NOMO-1 (cell line): Measurements from ENCODE around the gene DLGAP1.
"Not testable (repeated sequence)": the region's sequence is repeated elsewhere in the genome, so short reads cannot be mapped to it uniquely, and the experiment has no call there.

Experiments
- DNase-seq, 2 experiments: peaks; one replicate each; lab custom pipeline; 2025; ENCODE audit not compliant: unreplicated experiment in 2 of 2; lab: John Stamatoyannopoulos, UW

The DLGAP1 gene

DNA sequence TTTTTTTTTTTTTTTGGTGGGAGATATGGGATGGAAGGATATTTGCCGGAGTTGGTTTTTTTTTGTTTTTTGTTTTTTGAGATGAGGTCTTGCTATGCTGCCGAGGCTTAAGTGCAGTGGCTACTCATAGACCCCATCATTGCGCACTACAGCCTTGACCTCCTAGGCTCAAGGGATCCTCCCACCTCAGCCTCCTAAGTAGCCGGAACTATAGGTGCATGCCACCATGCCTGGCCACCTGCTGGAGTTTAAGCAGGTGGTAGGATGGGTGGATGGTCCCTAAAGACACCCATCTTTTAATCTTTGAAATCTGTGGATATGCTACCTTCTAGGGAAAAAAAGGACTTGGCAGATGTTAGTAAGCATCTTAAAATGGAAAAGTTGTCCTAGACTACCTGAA lies 835.4 kb downstream of the DLGAP1 start:
- no peak for DNase-seq

GRCh38 chr18:3619222-3619621 lies 835.9 kb downstream of the DLGAP1 start:
- no peak for DNase-seq

GRCh38 chr18:3616744-3617143 lies 838.4 kb downstream of the DLGAP1 start:
- DNase-seq, result no peak

DNA sequence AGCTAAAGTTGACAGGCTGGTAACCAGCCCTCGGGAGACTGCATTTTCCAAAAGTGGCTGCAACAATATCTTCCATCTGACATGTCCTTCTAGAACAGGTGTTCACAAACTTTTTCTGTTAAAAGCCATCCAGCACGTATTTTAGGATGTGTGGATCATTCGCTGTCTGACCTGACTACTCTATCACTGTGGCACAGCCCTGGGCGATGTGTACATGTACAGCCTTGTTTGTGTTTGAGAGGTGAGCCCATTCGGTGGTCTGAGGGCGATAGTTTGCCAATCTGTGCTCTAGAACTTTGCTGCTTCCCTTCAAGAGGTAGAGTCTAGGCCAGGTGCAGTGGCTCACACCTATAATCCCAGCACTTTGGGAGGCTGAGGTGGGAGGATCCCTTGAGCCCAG lies 839.0 kb downstream of the DLGAP1 start:
- no peak for DNase-seq

DNA sequence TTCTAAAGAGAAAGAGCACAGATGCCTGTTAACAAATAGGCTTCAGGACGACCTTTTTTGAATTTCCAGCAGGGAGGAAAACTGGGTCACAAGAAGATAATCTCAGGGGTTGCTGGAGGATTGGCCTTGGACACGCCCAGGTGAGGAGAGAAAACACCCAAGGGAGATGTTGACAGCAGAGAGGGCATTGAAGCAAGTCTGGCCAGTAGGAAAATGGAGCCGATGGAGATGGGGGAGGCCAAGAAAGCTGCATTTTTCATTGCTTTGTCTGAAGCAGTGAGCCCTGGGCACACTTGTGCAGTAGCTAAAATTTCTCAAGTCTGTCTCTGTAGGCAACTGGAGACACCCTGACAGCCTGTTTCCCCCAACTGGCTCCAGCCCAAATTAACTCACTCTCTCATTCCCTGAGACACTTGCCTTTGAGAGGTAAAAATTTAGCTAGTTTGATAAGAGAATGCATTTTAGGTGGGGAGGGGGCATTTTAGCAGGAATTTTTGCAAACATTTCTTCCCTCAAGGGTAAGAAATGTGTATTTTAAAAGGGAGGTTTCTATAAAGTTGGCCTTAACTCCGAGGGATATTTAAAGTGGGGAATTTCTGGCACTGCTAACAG lies 839.6 kb downstream of the DLGAP1 start:
- DNase-seq, result no peak

DNA sequence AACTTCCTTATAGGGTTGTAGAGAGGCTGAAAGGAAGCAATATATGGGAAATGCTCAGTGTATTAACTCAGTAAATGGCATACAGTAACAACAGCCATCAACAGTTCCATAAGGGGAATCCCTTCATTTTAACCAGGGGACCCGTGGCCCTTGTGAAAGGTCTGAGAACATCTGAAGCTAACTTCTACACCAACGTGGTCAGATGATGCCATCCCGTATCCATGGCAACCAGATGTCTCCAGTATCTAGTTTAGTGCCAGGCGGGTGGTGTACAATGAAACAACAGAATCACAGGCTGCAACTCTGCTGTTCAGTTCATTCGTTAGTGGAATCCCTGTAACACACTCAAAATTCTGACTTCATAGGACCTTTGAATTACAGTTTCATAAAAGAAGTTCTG lies 842.8 kb downstream of the DLGAP1 start:
- no peak for DNase-seq

DNA sequence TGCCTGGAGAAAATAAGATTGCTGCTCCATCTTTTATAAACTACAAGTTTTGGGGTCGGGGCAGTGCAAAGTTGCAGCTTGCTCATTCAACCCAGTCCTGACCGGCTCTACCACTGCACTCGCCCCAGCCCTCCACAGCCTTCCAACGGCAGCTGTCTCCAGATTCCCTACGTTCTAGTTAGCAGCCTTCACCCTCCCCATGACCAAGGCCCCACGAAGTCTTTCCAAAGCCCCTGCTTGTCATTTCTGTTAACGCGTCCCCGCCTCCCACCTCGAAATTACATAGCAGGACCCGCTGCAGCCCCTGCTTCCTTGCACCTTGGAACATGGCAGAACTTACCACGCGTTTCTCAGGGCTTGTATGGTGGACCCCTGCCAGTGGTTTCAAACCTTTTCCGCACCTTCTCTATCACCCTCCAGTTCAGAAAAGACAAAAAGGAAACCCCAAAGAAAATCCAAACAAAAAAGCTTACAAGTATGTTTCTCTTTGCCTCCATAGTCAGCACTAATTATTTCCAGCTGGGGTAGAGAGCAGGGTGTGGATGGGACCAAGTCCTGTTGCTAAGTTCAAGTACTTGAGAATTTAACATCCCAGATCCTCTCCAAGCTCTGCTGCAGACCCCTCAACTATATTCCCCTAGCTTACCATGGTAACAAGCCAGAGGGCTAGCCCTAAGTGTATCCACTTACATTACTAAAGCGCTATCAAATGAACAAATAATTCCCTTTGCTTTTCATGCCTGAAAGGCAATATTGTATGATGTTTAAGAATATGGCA lies 843.6 kb downstream of the DLGAP1 start:
- DNase-seq, result no peak

DNA sequence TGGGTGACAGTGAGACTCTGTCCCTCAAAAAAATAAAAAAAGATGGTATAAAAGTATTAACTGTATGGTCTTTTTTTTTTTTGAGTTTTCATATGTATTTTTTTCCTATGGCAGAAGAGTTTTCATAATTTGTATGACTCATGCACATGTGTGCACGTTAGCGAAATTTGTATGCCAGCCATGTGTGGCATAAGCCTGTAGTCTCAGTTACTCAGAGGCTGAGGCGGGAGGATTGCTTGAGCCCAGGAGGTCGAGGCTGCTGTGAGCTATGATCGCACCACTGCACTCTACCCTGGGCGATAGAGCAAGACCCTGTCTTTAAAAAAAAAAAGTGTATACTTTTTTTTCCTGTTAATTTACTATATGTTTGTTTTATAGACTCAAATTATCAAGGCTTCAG lies 844.3 kb downstream of the DLGAP1 start:
- no peak for DNase-seq

- no peak for DNase-seq
Observed at GRCh38 chr18:3610188-3610708, 844.9 kb downstream of the DLGAP1 start.

DNA sequence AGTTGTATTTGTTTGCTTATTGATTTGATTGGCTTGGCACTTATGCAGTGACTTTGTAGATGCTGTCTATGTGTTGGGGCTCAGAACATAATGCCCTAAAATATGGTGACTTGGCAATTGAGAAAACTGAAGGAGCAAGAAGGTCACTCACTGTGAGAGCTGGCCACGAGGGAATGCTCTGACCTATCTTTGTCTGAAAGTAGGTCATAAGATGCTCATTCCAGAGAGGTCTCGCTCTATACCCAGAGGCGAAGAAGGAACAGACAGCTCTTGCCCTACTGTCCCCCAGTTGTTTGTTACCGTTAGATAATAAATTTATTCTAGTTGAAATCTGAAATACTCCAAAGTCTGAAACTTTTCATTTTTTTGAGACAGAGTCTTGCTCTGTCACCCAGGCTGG lies 846.6 kb downstream of the DLGAP1 start:
- no peak for DNase-seq

DNA sequence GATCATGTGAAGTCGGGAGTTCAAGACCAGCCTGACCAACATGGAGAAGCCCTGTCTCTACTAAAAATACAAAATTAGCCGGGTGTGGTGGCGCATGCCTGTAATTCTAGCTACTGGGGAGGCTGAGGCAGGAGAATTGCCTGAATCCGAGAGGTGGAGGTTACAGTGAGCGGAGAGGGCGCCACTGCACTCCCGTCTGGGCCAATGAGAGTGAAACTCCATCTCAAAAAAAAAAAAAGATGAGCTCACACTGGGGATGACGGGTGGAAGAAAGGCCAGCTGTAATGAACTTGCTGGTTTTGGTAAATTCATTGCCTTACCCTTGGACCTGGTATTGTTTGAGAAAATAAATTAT lies 847.0 kb downstream of the DLGAP1 start:
- not testable (repeated sequence) for DNase-seq

DNA sequence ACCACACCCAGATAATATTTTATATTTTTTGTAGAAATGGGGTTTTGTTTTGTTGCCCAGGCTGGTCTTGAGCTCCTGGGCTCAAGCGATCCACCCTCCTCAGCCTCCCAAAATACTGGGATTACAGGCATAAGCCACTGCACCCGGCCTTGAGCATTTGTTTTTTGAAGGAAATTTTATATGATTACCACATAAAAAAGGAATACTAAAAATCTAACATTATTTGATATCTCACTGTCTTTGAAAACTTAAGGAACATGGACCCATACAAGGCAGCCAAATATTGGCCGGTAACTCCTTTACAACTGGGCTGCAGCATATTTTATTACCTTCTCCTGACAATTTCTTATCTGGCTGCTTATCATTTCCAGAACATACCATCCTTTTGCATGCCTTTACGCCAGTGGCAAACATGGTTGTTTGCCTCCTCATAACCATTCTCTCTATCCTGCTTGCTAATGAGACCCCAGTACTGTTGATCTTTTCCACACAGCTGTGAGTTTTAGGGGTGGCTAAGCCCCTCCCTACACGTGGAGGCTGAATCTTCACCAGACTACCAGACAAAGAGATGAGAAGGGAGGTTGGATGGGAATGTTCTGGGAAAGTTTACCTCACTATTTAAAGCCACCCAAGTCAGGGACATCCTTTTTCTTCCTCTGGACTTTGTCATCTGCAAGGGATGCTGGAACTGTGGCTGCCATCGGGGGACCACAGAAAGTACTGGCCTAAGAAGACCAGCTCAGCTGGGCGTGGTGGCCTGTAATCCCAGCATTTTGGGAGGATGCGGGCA lies 847.6 kb downstream of the DLGAP1 start:
- DNase-seq, result no peak

DNA sequence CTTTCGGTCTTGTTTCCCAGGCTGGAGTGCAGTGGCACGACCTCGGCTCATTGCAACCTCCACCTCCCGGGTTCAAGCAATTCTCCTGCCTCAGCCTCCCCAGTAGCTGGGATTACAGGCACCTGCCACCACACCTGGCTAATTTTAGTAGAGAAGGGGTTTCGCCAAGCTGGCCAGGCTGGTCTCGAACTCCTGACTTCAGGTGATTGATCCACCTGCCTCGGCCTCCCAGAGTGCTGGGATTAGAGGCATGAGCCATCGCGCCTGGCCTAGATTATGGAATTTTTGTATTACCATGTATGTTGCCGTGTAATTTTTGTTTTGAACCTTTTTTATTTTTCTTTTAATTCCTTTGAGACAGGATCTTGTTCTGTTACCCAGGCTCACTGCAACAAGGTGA lies 848.2 kb downstream of the DLGAP1 start:
- DNase-seq, result not testable (repeated sequence)

DNA sequence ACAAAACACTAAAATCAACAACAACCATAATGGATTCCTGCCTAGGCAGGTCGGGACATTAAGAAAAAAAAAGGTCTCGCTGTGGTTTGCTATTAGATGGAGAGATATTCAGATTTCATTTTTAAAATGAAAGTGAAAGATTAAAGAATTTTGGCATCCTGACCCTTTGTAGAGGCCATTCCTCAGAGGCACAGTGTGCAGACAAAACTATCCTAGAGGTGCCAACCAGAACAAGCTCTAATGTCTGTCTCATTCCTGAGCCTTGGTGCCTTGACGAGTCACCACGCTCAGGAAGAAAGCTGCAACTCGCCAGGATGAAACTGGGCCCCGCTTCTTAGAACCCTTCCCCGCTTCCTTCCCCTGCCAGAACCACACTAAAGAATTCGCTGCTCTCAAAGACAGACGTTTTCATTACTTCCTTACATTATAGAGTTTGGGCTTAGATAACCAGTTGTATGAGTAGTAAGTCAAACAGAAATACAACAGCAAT lies 849.1 kb downstream of the DLGAP1 start:
- peak; percentile 13 to 38 for DNase-seq

DNA sequence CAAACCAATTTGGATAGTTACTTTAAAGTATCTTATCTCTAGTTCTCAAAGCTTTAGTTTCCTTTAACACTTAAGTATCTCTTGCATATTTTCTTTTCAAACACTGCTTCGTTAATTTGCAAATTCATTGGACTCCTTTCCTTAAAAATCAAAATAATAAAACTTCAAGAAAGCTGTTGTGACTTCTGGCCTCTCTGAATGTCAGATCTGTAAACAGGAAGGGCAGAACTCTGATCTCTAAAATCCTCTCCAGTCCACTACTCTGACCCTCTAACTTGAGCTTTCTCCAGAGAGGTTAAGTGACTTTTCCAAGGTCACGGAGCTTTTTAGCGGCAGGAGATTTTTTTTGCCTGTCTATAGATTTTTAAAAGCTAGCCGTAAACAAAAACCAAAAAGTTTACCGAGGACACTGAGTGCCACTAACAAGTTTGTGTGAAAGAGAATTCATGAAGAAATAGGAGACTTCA lies 849.6 kb downstream of the DLGAP1 start:
- DNase-seq, result peak in 1 of 2 experiments; percentile 8

- peak; percentile 82 to 96 for DNase-seq
Observed at GRCh38 chr18:3604498-3605408, 850.4 kb downstream of the DLGAP1 start.

- DNase-seq, result no peak
Observed at GRCh38 chr18:3604235-3604497, 850.9 kb downstream of the DLGAP1 start.

GRCh38 chr18:3603421-3604234 lies 851.5 kb downstream of the DLGAP1 start:
- peak; percentile 47 to 80 for DNase-seq

GRCh38 chr18:3601106-3601755 lies 853.9 kb downstream of the DLGAP1 start:
- DNase-seq, result not testable (repeated sequence)
